ENCODE data around the gene MCL1.

DNA sequence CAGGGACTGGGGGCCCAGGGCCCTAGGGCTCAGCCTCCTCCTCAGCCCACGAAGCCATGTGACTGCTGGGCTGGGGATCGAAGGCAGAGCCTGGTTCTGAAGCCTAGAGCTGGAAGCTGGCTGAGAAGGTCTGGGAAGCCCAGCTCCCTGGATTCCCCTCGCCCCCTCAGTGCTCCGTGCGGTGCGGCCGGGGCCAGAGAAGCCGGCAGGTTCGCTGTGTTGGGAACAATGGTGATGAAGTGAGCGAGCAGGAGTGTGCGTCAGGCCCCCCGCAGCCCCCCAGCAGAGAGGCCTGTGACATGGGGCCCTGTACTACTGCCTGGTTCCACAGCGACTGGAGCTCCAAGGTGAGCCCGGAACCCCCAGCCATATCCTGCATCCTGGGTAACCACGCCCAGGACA lies 21.1 kb downstream of the MCL1 start:
- TF ChIP-seq POLR2A (IDR thresholded peaks at IDR 0.05; ENCODE audit: low read depth, low read length) (no peak), TAF1 (IDR thresholded peaks at IDR 0.05; ENCODE audit: low read depth, low read length) (no peak), POLR2AphosphoS5 (IDR thresholded peaks at IDR 0.05; ENCODE audit: low read depth, low read length) (no peak), SPI1 (IDR thresholded peaks at IDR 0.05; ENCODE audit: low read depth, low read length) (no peak), PAX5 (IDR thresholded peaks at IDR 0.05; ENCODE audit: insufficient read depth, low read length, severe bottlenecking) (no peak), POU2F2 (IDR thresholded peaks at IDR 0.05; ENCODE audit: low read depth, low read length) (no peak)
